ENCODE measurements around the gene SDHA.

GRCh38 chr5:189976-190365 lies 28.1 kb upstream of the SDHA start:
- TF ChIP-seq CTCF (IDR thresholded peaks at IDR 0.05; ENCODE audit: insufficient read depth, low read depth, low read length) (no peak), EZH2 (IDR thresholded peaks at IDR 0.05; ENCODE audit: insufficient read depth, low read length) (no peak)

Data from astrocyte (in vitro differentiated cells and primary cell).